ACHN (cell line): ENCODE data around the gene NOP9.
"Not testable (repeated sequence)": the region's sequence is repeated elsewhere in the genome, so short reads cannot be mapped to it uniquely, and the experiment has no call there.

Source experiments
- DNase-seq: peaks from one replicate; pipeline ENCODE4 v3.0.0-alpha.2; 2015
- in situ Hi-C: cut with HindIII; loops from 2 replicates; pipeline ENCODE4 v1.10.0; 2017; ENCODE audit warnings: low sequenced_read_pairs, low pct_ligation_motif_present, low pct_unique_long_range_greater_than_20kb

The NOP9 gene

DNA sequence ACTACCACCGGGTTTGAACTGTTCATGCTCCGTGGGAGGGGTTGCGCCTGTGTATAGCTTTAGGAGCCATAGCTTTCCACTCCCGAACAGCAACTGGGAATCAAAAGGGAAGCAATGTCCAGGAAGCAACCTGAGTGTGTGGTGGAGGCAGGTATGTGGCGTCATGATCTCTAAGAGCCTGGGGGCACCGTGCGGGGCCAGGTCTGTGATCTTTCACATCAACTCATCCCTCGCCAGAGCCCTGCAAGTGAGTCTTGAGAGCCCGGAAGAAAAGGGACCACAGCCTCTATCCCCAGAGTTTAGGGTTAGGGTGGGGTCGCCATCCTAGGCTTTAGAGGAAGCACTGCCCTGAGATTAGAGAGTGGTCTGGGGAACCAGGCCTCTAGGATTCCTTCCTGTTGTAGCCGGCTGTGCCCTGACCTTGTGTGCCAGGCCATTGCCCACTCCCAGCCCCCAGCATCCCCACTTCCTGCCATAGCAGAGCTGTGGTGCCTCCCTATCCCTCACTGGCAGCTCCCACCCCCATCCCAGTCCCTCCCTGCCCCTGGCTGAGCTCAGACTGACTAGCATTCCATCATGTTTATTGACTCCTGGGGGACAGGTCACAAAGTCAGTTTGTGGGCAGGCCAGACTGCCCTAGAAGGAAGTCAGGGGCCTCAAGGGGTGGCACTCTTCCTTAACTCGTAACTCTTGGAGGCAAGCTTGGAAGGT is 36.0 kb downstream of the NOP9 start:
- DNase-seq, result no peak
- in situ Hi-C loops, result no loop called here

DNA sequence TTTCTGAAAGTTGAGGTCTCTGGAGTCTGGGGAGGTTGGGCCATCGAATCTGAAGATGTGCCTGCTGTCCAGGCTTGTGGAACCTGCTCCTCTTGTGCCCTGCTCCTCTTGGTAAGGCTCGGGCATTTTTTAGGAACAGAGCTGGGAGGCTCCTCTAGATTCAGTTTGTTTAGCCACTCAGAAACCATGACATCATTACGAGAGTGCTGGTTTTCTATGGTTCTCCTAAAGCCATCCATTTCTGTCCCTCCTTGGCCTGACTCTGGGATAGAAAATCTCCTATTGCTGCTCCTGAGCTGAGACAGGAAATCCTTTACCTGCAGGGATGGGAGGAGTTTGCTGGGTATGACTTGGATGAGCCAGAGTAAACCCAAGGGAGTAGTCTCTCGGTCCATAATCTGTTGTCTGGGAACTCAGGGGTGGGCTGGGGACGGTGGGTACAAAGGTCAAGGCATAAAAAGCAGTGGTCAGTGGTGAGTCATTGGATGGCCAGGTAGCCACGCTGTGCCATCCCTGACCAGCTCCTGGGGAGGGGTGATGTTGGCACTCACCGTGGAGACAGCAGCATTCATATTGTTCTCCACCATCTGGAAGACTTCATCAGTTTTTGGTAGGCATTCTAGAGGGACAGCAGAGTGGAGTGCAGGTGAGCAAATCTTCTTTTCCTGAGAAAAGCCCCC is 37.6 kb downstream of the NOP9 start:
- in situ Hi-C loops, result no loop called here
- no peak for DNase-seq

- in situ Hi-C loops, result no loop called here
- DNase-seq, result no peak
Measured at GRCh38 chr14:24337824-24338175, 38.1 kb downstream of the NOP9 start.

GRCh38 chr14:24338843-24339242 is 39.2 kb downstream of the NOP9 start:
- in situ Hi-C loops, result no loop called here
- DNase-seq, result no peak

DNA sequence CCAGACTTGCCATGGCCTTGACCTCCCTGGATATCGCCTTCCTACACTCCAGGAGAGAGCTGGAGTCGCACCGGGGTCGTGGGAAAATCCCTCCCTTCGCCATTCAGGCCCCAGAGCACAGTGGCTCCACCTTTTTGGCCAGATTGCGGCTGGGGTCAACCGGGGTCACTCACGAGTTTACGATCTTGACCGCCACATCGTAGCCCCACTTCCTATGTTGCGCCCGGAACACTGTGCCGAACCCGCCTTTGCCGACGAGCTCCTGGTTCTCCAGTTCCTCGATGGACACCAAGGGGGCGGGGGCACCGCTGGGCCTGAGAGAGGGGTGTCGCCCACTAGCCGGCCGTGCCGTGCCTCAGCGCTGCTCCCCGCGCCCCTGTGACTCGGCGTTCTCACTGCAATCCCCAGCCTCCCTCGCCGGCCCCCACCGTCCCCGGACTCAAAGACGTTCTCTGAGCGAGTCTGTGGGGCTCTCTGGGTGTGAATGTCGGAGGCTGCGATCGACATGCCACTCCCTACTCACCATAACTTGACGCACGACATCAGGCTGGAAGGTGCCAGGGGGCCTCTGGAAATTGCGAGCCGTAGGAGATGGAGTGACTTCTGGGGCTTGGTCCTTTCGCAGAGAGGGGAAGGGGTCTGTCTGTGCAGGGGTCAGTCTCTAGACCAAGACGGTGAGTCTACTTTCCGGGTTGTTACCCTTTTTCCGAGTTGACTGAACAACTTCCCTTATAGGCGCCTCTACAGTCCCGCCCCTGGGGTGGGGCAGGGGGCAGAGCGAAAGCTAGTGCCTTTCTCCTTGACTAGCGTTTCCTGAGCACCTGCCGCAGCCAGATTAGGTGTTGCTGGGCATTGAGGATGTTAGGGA is 39.9 kb downstream of the NOP9 start, which contains the start of gene RIPK3:
RIPK3 (minus strand) TSS at position 708 of the 868 bp plus-strand sequence; CDS start at position 543, 165 bp downstream.
- in situ Hi-C loops, result no loop called here

DNA sequence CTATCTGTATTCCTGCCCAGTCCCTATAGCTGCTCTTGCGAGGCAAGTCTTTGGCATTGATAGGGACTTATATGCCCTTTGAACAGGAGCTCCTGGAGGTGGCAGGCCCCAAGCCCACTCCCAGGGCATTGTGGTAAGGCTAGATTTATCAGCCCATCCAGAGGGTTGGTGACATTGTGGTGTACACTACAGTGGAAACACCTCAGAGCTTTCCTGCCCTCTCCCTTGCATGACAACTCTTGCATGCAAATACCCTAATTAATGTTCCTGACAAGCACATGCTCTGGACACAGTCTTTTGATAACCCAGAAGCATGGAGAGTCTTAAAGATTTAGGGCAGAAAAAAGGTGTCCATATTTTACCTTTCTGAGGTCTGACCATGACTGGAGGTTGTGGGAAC is 41.0 kb downstream of the NOP9 start:
- DNase-seq, result no peak
- in situ Hi-C loops, result no loop called here

More for the DNA sequence above, 39.9 kb downstream of the NOP9 start, which contains the start of gene RIPK3:
- DNase-seq, result no peak

- in situ Hi-C loops, result no loop called here
- DNase-seq, result no peak
Measured at GRCh38 chr14:24342889-24343288, 43.2 kb downstream of the NOP9 start.

GRCh38 chr14:24343795-24344660 is 44.4 kb downstream of the NOP9 start:
- in situ Hi-C loops, result no loop called here
- DNase-seq, result no peak

GRCh38 chr14:24347134-24347533 is 47.5 kb downstream of the NOP9 start:
- in situ Hi-C loops, result no loop called here
- DNase-seq, result no peak

DNA sequence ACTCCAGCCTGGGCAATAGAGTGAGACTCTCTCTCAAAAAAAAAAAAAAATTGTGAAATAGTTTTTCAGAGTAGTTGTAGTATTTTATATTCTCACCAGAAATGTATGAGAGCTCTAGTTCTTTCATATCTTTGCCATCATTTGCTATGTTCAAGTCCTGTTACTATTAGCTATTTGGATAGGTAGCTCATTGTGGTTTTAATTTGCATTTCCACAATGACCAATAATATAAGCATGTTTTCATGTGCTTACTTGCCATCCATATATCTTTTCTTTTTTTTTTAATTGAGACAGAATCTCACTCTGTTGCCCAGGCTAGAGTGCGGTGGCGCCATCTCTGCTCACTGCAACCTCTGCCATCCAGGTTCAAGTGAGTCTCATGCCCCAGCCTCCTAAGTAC is 48.5 kb downstream of the NOP9 start:
- in situ Hi-C loops, result no loop called here
- DNase-seq, result no peak

GRCh38 chr14:24349742-24350141 is 50.1 kb downstream of the NOP9 start:
- in situ Hi-C loops, result no loop called here
- DNase-seq, result no peak

GRCh38 chr14:24351517-24351916 is 51.9 kb downstream of the NOP9 start:
- in situ Hi-C loops, result no loop called here
- DNase-seq, result no peak

GRCh38 chr14:24353559-24354481 is 54.2 kb downstream of the NOP9 start:
- in situ Hi-C loops, result no loop called here
- DNase-seq, result no peak

GRCh38 chr14:24354482-24354825 is 54.8 kb downstream of the NOP9 start:
- DNase-seq, in situ Hi-C loops: not testable (repeated sequence)

DNA sequence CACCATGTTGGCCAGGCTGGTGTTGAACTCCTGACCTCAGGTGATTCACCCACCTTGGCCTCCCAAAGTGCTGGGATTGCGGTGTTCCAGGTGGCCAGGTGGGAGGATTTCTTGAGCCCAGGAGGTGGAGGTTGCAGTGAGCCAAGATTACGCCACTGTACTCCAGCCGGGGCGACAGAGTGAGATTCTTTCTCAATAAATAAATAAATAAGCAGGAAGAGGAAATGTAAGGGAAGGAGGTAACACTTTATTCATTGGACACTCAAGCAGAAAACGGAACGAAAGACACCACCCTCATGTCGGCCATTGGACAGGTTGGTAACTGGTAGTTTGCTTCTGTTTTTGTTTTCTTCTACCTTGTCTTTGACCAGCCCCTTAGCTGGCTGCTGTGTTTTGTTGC is 55.4 kb downstream of the NOP9 start:
- no peak for DNase-seq
- in situ Hi-C loops, result no loop called here

- no peak for DNase-seq
- in situ Hi-C loops, result no loop called here
Measured at GRCh38 chr14:24356208-24356607, 56.6 kb downstream of the NOP9 start.
